Panc1 (cell line): ENCODE data around the gene MAPKAPK3. TPM values are rescaled to one million over a fixed set of nuclear protein-coding genes. Genes with fewer than 3 reads are reported as not detected.

Source experiments
- ATAC-seq: fragments of 200-7000 bp; cut with Tn5 transposase; 2 replicates; pipeline ENCODE4 v1.9.1; 2020; ENCODE audit warnings: mild to moderate bottlenecking, moderate library complexity
- BruUV-seq: library from RNA; stranded (reverse); fragments of 400-500 nt; replicated peaks from 2 replicates; lab custom pipeline; 2021; lab: Mats Ljungman, UMichigan
- CTCF ChIA-PET: fragments of 300-600 bp; sonication (Branson Sonifier 250); formaldehyde crosslinking; loops from one replicate; lab custom pipeline; 2022; ENCODE audit warnings: antibody characterized with exemption; lab: Charles Lee
- POLR2A ChIA-PET: fragments of 300-600 bp; sonication (Branson Sonifier 250); formaldehyde crosslinking; loops from one replicate; lab custom pipeline; 2022; ENCODE audit warnings: antibody characterized with exemption; lab: Charles Lee
- DNase-seq: peaks from one replicate; pipeline ENCODE4 v3.0.0-alpha.2; 2010; ENCODE audit warnings: low read depth, low spot score
- H3K27ac ChIP-seq: 2 replicates; pipeline ENCODE4 v1.5.1; 2011; ENCODE audit warnings: mild to moderate bottlenecking, low read length, inconsistent platforms
- H3K27me3 ChIP-seq: fragments of 200-500 bp; sonication (Bioruptor generic); 2 replicates; pipeline ENCODE4 v1.6.0; 2014; ENCODE audit warnings: low read length, inconsistent platforms; ENCODE audit not compliant: control insufficient read depth, insufficient read depth
- H3K36me3 ChIP-seq: fragments of 200-500 bp; sonication (Bioruptor generic); 2 replicates; pipeline ENCODE4 v1.5.1; 2014; ENCODE audit warnings: inconsistent platforms, mild to moderate bottlenecking, low read length, moderate library complexity; ENCODE audit not compliant: control insufficient read depth, insufficient read depth
- H3K4me1 ChIP-seq: 2 replicates; pipeline ENCODE4 v1.5.1; 2011; ENCODE audit warnings: inconsistent platforms, mild to moderate bottlenecking, low read length, moderate library complexity; ENCODE audit not compliant: control insufficient read depth, insufficient read depth
- H3K4me3 ChIP-seq, 2 experiments: 2 replicates each; pipeline ENCODE4 v1.5.1; 2011 to 2012; ENCODE audit warnings: low read depth in 2 of 2, low read length in 2 of 2, mild to moderate bottlenecking in 2 of 2, inconsistent platforms in 1 of 2, moderate library complexity in 1 of 2
- H3K9me3 ChIP-seq: fragments of 200-500 bp; sonication (Bioruptor generic); 2 replicates; pipeline ENCODE4 v1.5.1; 2014; ENCODE audit warnings: low read depth, mild to moderate bottlenecking, inconsistent platforms, low read length, moderate library complexity; ENCODE audit not compliant: control insufficient read depth, insufficient read depth
- CTCF ChIP-seq: fragments of 450-650 bp; IDR thresholded peaks from 2 replicates; pipeline ENCODE4 v1.5.1; 2017; ENCODE audit warnings: mild to moderate bottlenecking
- POLR2AphosphoS5 ChIP-seq: IDR thresholded peaks from 2 replicates; pipeline ENCODE4 v1.6.1; 2012; ENCODE audit warnings: mild to moderate bottlenecking, low read depth, low read length, moderate library complexity
- REST ChIP-seq, 2 experiments: IDR thresholded peaks; 2 replicates each; pipeline ENCODE4 v1.6.1; 2011 to 2012; ENCODE audit warnings: low read depth in 2 of 2, control low read depth in 1 of 2, low read length in 1 of 2, mild to moderate bottlenecking in 1 of 2, moderate library complexity in 1 of 2; ENCODE audit not compliant: insufficient read depth in 1 of 2
- SIN3A ChIP-seq: IDR thresholded peaks from 2 replicates; pipeline ENCODE4 v1.6.1; 2012; ENCODE audit warnings: low read depth, mild to moderate bottlenecking, low read length, moderate library complexity, borderline replicate concordance; ENCODE audit not compliant: insufficient read depth
- TCF7L2 ChIP-seq: IDR thresholded peaks from 2 replicates; pipeline ENCODE4 v1.6.1; 2011; ENCODE audit warnings: mild to moderate bottlenecking, low read depth, low read length, inconsistent platforms
- in situ Hi-C: cut with HindIII; loops from 2 replicates; pipeline ENCODE4 v1.10.0; 2016; ENCODE audit warnings: low sequenced_read_pairs, low pct_unique_long_range_greater_than_20kb
- intact Hi-C: fragments of 100-400 bp; cut with micrococcal nuclease; formaldehyde crosslinking; loops from one replicate; pipeline ENCODE4 v1.10.0; 2022; ENCODE audit not compliant: unreplicated experiment
- total RNA-seq: library from RNA; stranded (reverse); gene quantifications from one replicate; pipeline ENCODE4 v1.2.1, GENCODE V29; 2021; ENCODE audit not compliant: unreplicated experiment

Gene MAPKAPK3
- total RNA-seq, 1 experiment from 2014 or later, result 14.8 TPM

DNA sequence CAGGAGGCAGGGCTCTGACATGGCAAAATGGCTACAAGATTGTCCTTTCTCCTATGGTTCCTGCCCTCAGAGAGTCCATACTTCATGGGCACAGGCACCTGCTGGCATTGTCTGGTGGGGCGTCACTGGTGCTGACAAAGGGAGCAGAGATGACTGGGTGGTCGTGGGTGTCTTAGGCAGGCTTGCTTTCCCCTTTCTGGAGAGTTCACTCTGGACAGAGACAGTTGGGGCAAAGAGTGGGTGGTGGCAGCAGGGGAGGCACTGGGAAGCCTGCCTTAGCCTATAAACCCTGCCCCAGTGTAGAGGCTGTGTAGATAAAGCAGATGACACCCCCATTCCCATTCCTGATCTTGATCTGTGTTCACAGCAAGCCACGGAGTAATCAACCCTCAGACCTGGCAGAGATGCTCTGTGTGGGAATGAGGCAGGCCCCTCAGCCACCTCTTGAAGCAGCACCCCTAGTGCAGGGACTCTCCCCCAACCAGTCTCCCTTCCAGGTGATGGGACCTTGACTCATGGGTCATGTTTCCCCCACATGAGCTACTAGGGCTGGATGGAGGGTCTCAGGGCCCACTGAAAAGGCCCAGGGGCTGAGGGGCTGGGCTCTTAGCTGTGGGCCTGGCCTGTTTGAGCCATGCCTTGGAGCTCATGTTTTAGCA lies 37.1 kb downstream of the MAPKAPK3 start:
- no peak overlapping the region for H3K4me3 ChIP-seq
- no peaks in the 10 kb centered on the region for H3K4me1 ChIP-seq
- ChIA-PET CTCF (no interaction called here), POLR2A (no interaction called here)
- TF ChIP-seq CTCF (no peak), TCF7L2 (no peak), SIN3A (no peak), REST (IDR thresholded peaks at IDR 0.05; ENCODE audit: insufficient read depth in 1 of 2, low read depth in 2 of 2, low read length in 1 of 2) (no peak), POLR2AphosphoS5 (no peak)
- no peak for ATAC-seq
- H3K27ac ChIP-seq, result no peak overlapping the region
- intact Hi-C loops (loop anchor here (5.0 kb wide), 1 partner anchor 37 kb away; the partner anchor contains the start of gene MAPKAPK3), in situ Hi-C loops (no loop called here)
- BruUV-seq, result no TSS peak
- no peaks in the 10 kb centered on the region for H3K27me3 ChIP-seq
- H3K9me3 ChIP-seq, result no peaks in the 10 kb centered on the region
- H3K36me3 ChIP-seq, result no peaks in the 10 kb centered on the region
- no peak for DNase-seq

DNA sequence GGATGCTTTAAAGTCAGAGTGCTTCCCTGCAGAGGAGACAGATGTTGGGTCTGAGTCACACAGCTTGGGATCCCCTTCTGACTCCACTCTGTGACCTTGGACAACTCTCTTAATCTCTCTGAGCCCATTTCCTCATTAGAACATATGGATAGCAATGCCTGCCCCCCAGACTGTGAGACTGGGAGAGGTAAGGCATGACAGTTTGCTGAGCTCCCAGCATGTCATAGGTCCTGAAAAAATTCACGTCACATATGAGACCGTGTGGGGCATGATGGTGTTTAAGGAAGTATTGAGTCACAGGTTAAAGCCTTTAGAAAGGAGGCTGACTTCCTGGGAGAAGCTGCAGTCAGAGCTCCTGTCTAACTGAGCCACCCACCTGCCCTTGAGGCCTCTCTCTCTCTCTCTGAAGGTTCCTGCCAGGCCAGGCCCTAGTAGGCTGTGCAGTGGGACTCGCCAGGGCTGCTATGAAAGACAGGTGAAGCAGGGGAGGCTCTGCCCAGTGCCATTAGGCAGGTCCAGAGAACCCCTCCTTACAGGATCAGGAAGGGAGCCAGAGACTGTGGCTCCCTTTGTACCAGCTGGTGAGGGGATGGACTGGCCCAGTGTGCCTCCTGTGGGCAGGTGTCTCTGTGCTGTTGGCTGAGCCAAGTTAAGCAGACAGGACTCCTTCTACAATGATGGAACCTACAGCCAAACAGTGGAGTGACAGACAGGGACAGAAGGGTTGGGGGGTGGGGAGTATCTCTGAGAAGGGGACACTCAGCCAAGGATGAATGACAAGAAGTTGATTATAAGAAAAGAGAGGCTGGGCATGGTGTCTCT lies 38.3 kb downstream of the MAPKAPK3 start:
- no peak overlapping the region for H3K27ac ChIP-seq
- CTCF ChIA-PET, result no interaction called here
- in situ Hi-C loops, result no loop called here

More for the DNA sequence above, 38.3 kb downstream of the MAPKAPK3 start:
- POLR2A ChIA-PET, result no interaction called here
- no peak for DNase-seq
- ATAC-seq, result no peak
- BruUV-seq, result no TSS peak
- intact Hi-C loops, result no loop called here
- no peaks in the 10 kb centered on the region for H3K9me3 ChIP-seq
- TF ChIP-seq TCF7L2, result no peak
- TF ChIP-seq SIN3A, result no peak
- H3K4me3 ChIP-seq, result no peak overlapping the region
- no peaks in the 10 kb centered on the region for H3K4me1 ChIP-seq
- no peaks in the 10 kb centered on the region for H3K27me3 ChIP-seq
- no peaks in the 10 kb centered on the region for H3K36me3 ChIP-seq
